GM21737 (cell line): Measurements from ENCODE around the gene SLC6A1.

Experiments used
- ATAC-seq: cut with Tn5 transposase; IDR thresholded peaks from one replicate; pipeline ENCODE4 v1.9.1; 2021; ENCODE audit warnings: mild to moderate bottlenecking, moderate library complexity; ENCODE audit not compliant: unreplicated experiment

Gene SLC6A1

DNA sequence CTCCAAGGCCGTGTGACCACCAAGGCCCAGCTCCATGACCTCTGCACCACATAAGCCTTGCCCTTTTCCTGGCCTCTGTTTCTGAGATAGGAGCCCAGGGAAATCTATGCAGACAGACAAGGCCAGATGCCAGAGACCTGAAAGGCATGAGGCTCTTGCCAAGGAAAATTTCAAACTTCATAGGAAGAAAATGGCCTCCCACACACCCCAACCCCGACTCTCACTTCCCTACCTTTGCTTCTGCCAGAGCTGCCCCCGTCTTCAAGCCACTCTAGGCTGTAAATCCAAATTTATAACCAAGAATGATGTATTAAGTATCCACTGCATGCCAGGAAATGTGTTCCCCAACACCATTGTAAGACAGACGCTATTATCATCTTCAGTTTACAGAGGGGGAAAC is 96.3 kb downstream of the SLC6A1 start:
- no peak for ATAC-seq
